G401.6 (cell line): ENCODE measurements around the gene SRRD.

ENCODE experiments used
- FAIRE-seq: peaks from 2 replicates; lab custom pipeline; 2012; peaks lifted over from hg19 to GRCh38; lab: Jason Lieb, UNC

The SRRD gene

GRCh38 chr22:26453216-26453615 is 30.5 kb upstream of the SRRD start:
- no peak for FAIRE-seq

- FAIRE-seq, result no peak
These were observed 29.7 kb upstream of the SRRD start for GRCh38 chr22:26453812-26454500.

- no peak for FAIRE-seq
These were observed 25.9 kb upstream of the SRRD start for GRCh38 chr22:26457661-26458272.

GRCh38 chr22:26460202-26460601 is 23.5 kb upstream of the SRRD start:
- no peak for FAIRE-seq

- no peak for FAIRE-seq
These were observed 22.4 kb upstream of the SRRD start for GRCh38 chr22:26461188-26461810.

GRCh38 chr22:26462051-26462450 is 21.6 kb upstream of the SRRD start:
- FAIRE-seq, result no peak

- FAIRE-seq, result no peak
These were observed 21.0 kb upstream of the SRRD start for GRCh38 chr22:26462641-26463040.

- FAIRE-seq, result no peak
These were observed 20.5 kb upstream of the SRRD start for GRCh38 chr22:26463101-26463661.

GRCh38 chr22:26463688-26464087 is 20.0 kb upstream of the SRRD start:
- no peak for FAIRE-seq

- no peak for FAIRE-seq
These were observed 19.4 kb upstream of the SRRD start for GRCh38 chr22:26464312-26464711.

- FAIRE-seq, result no peak
These were observed 17.5 kb upstream of the SRRD start for GRCh38 chr22:26466196-26466595.

- FAIRE-seq, result no peak
These were observed 12.9 kb upstream of the SRRD start for GRCh38 chr22:26470807-26471206.

- FAIRE-seq, result no peak
These were observed 12.2 kb upstream of the SRRD start for GRCh38 chr22:26471522-26471921.

- no peak for FAIRE-seq
These were observed 9.0 kb upstream of the SRRD start for GRCh38 chr22:26474682-26475081.

GRCh38 chr22:26476705-26477340 is 6.9 kb upstream of the SRRD start:
- no peak for FAIRE-seq

GRCh38 chr22:26477341-26477731 is 6.3 kb upstream of the SRRD start:
- no peak for FAIRE-seq

GRCh38 chr22:26479043-26479791 is 4.5 kb upstream of the SRRD start:
- no peak for FAIRE-seq

- no peak for FAIRE-seq
These were observed 3.7 kb upstream of the SRRD start for GRCh38 chr22:26479792-26480610.

- no peak for FAIRE-seq
These were observed 3.1 kb upstream of the SRRD start for GRCh38 chr22:26480611-26480932.

GRCh38 chr22:26481112-26481693 is 2.5 kb upstream of the SRRD start:
- no peak for FAIRE-seq

GRCh38 chr22:26481694-26482093 is 2.0 kb upstream of the SRRD start:
- FAIRE-seq, result no peak
